ENCODE results near the gene WDR45B.

The WDR45B gene

GRCh38 chr17:82631544-82631943, 16.7 kb downstream of the WDR45B start:
- no peak for DNase-seq (ENCODE audit: low read depth in 1 of 2, low spot score in 1 of 2)

- DNase-seq (ENCODE audit: low read depth in 1 of 2, low spot score in 1 of 2): no peak
Observed at GRCh38 chr17:82630212-82630611, 18.0 kb downstream of the WDR45B start.

- DNase-seq (ENCODE audit: low read depth in 1 of 2, low spot score in 1 of 2): no peak
Observed at GRCh38 chr17:82629748-82630147, 18.5 kb downstream of the WDR45B start.

GRCh38 chr17:82627405-82627804, 20.8 kb downstream of the WDR45B start:
- DNase-seq (ENCODE audit: low read depth in 1 of 2, low spot score in 1 of 2): no peak

DNA sequence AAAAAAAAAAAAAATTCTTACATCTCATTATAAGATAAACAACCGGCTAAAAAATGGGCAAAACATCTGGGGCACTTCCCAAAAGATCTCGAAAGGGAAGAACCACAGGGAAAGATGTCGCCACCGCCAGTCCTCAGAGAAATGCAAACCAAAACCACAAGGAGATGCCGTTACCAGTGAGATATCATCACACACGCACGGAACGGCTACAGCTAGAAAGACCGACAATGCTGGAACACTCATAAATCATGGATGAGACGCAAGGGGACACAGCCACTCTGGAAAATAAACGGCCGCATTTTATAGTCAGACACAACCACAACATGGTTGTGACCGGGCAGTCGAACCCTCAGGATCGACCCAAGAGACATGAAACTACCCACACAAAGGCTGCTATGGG, 24.5 kb downstream of the WDR45B start:
- DNase-seq (ENCODE audit: low read depth in 1 of 2, low spot score in 1 of 2): no peak

DNA sequence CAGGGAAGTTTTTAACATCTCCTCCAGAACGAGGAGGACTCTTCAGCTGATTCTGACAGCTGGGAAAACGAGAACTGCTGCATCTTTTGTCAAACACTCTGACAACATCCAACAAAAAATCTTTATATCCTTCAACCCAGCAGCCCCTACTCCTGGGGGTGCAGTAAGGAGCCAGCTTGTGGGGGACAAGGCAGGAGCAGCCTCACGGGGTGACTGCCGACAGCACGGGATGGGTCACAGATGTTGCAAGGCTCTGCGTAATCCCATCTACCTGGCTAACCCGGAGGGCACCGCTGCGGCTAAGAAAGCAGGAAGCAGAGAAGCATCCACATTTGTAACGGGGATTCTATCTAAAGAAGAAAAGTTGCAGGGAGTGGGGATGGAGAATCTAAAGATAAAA, 28.6 kb downstream of the WDR45B start:
- DNase-seq (ENCODE audit: low read depth in 1 of 2, low spot score in 1 of 2): no peak

DNA sequence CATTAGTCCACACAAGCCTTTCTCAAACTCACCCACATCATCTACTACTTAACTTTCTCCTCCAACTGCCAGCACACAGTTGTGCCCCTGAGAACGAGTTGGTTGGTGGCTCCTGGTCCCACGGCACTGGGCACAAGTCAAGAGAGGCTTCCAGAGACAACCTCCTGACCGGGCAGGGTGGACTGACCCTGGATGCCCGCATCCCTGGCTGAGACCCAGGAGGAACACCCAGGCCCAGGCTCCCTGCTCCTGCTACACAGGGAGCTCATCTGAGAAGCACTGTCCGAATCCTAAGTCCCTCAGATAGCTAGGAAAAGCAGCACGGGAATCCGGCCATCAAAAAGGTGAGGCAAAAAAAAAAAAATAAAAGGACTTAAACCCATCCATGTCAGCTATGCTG, 29.0 kb downstream of the WDR45B start:
- DNase-seq (ENCODE audit: low read depth in 1 of 2, low spot score in 1 of 2): no peak

GRCh38 chr17:82616021-82616711, 32.1 kb downstream of the WDR45B start:
- DNase-seq (ENCODE audit: low read depth in 1 of 2, low spot score in 1 of 2): no peak

DNA sequence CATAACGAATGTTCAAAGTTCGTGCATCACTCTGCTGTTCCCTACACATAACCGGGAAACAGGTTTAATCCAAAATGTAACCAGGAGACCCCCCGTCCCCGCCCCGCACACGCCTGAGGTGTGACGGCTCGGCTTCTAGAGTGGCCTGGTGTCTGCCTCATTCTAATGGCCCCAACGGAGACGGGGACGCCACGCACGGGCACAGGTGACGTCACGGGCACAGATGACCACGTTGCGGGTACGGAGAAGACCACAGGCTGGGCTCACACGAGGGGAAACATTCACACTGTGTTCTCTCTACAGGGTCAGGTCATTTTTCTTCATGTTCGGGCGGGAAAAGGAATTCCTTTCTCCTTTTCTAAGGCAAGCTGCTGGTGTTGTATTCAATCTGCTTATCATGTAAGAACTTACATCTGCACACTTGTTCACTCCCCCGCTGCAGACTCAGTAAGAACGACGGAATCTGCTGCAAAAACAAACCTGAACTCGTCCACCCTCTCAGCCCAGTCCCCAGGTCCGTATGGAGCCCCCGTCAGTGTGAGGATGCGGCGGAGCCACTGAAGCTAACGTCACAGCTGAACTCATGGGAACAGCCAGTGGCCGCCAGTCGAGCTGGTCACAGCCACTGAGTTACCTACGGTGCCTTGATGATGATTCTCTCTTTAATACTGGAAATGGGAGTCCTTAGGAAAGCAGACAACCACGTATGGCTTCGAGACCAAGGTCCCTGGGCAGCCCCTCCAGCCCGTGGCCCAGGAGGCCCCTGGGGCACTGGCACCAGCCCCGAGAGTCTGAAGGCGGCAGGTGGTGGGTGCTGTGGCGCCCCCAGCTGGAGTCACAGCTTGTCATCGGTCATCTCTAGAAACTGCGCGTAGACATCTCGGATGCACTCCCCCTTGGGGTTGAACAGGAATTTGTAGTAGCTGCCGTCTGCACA, 32.9 kb downstream of the WDR45B start:
- no peak for DNase-seq (ENCODE audit: low read depth in 1 of 2, low spot score in 1 of 2)

DNA sequence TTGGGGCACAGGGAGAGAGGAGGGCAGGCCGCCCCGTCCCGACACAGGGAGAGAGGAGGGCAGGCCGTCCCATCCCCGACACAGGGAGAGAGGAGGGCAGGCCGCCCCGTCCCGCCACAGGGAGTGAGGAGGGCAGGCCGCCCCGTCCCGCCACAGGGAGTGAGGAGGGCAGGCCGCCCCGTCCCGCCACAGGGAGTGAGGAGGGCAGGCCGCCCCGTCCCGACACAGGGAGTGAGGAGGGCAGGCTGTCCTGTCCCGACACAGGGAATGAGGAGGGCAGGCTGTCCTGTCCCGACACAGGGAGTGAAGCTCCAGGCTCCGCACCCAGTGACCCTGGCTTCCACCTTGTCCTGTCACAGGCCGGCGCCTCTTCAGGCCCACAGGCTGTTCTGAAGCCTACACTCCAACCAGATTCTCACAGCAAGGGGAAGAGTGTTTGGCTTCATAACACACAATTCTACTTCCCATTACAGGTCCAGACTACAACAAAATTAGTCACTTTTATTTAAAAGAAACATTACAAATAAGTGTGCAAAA, 34.1 kb downstream of the WDR45B start:
- no peak for DNase-seq (ENCODE audit: low read depth in 1 of 2, low spot score in 1 of 2)

- DNase-seq (ENCODE audit: low read depth in 1 of 2, low spot score in 1 of 2): no peak
Observed at GRCh38 chr17:82613283-82614094, 34.8 kb downstream of the WDR45B start.

DNA sequence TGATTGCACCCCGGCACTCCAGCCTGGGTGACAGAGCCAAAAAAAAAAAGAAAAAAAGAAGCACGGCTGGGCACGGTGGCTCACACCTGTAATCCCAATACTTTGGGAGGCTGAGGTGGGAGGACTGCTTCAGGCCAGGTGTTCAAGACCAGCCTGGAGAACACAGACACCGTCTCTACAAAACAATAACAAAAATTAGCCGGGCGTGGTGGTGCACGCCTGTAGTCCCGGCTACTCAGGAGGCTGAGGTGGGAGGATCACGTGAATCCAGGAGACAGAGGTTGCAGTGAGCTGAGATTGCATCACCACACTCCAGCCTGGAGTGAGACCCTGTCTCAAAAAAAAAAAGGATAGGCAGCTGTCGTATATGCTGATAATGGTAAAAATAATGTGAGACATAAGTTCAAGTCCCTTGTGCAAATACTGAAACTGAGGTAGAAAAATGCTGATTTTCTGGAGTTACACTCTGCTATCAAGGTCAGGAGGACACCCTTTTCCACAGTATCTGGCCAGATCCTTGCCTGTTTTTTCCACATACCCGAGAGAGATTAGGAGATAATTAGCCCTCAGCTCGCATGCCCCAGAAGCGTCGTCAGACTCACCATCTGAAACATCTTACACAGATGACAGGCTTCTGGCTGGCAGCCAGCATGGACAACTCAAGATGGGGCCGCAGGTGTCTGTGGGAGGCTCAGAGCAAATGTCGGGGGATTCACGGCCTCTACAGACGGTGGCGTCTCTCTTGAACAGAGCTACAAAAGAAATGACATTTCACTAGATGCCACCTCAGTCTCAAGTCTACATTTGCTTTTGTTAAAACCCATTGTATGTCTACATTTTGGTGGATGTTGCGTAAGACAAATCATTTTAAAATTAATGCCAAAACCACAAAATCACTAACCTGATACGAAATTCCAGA, 36.8 kb downstream of the WDR45B start:
- no peak for DNase-seq (ENCODE audit: low read depth in 1 of 2, low spot score in 1 of 2)

DNA sequence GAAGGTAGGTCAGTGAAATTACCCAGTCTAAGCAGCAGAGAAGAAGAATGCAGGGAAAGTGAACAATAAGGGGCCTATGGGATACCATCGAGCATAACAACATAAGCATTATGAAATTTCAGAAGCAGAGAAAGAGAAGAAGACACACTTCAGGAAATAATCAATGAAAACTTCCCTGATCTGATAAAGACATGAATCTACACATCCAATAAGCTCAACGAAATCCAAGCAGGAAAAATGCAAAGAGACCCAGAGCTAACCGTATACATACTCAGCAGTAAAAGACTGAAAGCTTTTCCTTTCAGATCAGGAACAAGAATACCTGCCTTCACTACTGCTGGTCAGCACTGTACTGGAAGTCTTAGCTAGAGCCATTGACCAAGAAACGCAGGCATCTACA, 38.6 kb downstream of the WDR45B start:
- DNase-seq (ENCODE audit: low read depth in 1 of 2, low spot score in 1 of 2): no peak

- no peak for DNase-seq (ENCODE audit: low read depth in 1 of 2, low spot score in 1 of 2)
Observed at GRCh38 chr17:82608816-82609215, 39.4 kb downstream of the WDR45B start.

- no peak for DNase-seq (ENCODE audit: low read depth in 1 of 2, low spot score in 1 of 2)
Observed at GRCh38 chr17:82605939-82606600, 42.2 kb downstream of the WDR45B start.

DNA sequence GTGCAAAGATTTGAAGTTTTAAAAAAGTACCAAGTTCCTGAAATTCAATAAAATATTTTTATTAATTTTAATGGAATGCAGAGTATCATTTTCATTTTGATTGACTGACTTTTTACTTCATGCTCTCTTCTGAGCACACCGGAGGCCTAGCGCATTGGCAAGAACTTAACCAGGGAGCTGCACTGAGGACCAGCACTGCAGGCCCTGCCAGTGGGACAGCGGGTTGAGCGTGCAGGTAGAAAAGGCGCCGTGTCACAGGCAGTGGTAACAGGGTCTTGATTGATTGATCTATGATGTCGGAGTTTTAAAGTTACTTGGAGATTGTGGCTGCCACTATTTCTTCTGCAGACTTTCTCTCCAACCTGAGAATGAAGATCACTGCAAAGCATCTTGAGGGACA, 43.7 kb downstream of the WDR45B start:
- no peak for DNase-seq (ENCODE audit: low read depth in 1 of 2, low spot score in 1 of 2)

GRCh38 chr17:82603981-82604448, 44.2 kb downstream of the WDR45B start:
- DNase-seq (ENCODE audit: low read depth in 1 of 2, low spot score in 1 of 2): no peak

GRCh38 chr17:82602986-82603710, 45.1 kb downstream of the WDR45B start:
- DNase-seq (ENCODE audit: low read depth in 1 of 2, low spot score in 1 of 2): no peak

DNA sequence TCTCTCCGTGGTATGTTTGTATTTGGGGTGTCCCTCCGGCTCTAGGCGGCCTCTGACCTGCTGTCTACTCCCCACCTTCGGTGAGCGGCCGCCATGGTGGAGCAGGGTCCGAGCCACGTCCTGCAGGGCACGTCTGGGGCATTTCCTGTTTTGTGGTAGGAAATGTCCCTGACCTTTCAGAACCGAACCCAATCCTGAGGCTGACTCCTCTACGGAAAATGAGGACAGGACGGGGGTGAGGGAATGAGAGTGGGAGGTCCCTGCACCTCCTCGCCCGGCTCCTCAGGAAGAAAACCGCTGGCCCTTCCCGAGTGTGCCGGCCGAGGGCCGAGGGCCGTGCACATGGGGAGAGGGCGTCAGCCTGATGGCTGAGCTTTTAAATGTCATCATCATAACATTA, 45.8 kb downstream of the WDR45B start:
- no peak for DNase-seq (ENCODE audit: low read depth in 1 of 2, low spot score in 1 of 2)
